Stimulated activated CD4-positive, alpha-beta T cell treated with anti-CD3 and anti-CD28 coated beads, Interleukin-4, amount 100 ng/mL, for 1 hour (primary cell): ENCODE data around the gene MRGPRF.
"Not testable (repeated sequence)": the region's sequence is repeated elsewhere in the genome, so short reads cannot be mapped to it uniquely, and the experiment has no call there.

Source experiments
- DNase-seq: peaks from one replicate; pipeline ENCODE4 v3.0.0-alpha.2; 2020

The MRGPRF gene

DNA sequence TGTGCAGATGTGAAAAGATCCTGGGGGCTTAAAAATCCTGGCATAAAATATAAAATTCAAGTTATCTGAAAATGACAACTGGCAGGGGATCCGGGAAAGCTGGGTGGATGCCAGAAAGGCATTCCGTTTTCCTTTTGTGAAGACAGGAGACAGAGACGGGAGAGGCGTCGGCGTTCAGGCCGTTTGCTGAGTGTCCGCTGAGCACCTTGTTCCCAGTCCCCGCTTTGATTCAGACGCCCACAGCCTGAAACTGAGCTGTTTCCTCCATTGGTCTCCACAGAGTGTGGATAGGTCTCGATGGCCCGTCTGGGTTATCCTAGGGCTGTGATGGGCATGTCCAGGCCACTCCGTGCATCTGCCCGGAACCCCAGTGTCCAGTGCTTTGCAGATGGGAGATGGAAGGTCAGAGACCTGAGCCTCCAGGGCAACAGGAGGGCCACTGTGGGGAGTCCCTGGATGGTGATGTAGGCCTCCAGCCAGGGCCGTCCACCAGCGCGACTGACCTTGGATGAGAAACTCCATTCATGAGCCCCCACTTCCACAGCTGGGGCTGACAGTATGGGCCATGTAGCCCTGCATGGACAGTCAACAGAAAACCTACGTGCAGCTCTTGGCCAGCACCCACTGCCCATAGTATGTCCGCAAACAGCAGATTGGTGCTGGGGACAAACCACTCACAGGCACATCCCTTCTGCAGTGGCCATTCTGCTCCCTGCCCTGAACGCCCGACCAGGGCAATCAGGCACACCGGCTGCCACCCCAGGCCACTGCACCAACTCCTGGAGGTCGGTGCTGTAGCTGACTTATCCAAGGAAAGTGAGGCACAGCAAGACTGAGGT, 11.6 kb downstream of the MRGPRF start:
- no peak for DNase-seq

GRCh38 chr11:69000831-69001242, 12.2 kb downstream of the MRGPRF start:
- no peak for DNase-seq

GRCh38 chr11:69000391-69000790, 12.7 kb downstream of the MRGPRF start:
- no peak for DNase-seq

DNA sequence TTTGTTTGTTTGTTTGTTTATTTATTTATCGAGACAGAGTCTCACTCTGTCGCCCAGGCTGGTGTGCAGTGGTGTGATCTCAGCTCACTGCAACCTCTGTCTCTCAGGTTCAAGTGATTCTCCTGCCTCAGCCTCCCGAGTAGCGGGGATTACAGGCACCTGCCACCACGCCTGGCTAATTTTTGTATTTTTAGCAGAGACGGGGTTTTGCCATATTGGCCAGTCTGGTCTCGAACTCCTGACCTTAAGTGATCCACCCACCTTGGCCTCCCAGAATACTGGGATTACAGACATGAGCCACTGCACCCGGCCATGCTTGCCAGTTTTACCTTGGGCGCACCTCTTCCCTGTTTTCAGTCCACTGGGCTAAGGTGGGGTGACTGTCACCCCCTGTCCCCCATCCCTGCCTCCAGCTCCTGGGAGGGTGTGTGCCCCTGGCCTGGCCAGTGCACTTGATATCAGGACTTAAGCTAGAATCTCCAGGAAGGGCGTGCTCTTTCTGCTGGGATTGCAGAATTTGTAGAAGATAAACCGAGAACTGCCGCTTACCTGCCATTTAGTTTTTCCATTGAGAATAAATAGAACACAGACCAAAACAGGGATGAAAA, 13.2 kb downstream of the MRGPRF start:
- DNase-seq = not testable (repeated sequence)

GRCh38 chr11:68999093-68999747, 13.8 kb downstream of the MRGPRF start:
- no peak for DNase-seq

DNA sequence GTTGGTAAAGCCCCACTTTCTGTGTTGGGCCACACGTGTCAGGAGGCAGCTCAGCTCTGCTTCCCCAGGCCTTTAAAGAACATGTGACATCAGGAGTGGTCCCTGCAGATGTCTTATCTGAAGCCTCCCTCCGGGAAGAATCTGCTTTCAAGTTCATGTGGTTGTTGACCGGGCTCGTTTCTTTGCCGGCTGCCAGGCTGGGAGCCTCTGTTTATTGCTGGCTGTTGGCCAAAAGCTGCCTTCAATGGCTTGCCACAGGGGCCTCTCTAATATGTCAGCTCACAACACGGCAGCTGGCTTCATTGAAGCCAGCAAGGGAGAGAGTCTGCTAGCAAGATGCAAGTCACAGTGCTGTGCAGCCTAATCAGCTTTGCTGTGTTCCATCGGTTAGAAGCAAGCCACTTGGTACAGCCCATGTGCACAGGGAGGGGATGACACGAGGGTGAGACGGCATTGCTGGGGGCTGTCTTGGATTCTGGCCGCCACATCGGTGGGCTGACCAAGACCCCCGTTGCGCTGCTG, 14.6 kb downstream of the MRGPRF start:
- DNase-seq = no peak

- no peak for DNase-seq
Measured at GRCh38 chr11:68997995-68998348, 15.1 kb downstream of the MRGPRF start.

- no peak for DNase-seq
Measured at GRCh38 chr11:68997124-68997994, 15.7 kb downstream of the MRGPRF start.

- no peak for DNase-seq
Measured at GRCh38 chr11:68996376-68997123, 16.5 kb downstream of the MRGPRF start.

GRCh38 chr11:68994894-68995285, 18.2 kb downstream of the MRGPRF start:
- no peak for DNase-seq

- DNase-seq = no peak
Measured at GRCh38 chr11:68994161-68994893, 18.7 kb downstream of the MRGPRF start.

DNA sequence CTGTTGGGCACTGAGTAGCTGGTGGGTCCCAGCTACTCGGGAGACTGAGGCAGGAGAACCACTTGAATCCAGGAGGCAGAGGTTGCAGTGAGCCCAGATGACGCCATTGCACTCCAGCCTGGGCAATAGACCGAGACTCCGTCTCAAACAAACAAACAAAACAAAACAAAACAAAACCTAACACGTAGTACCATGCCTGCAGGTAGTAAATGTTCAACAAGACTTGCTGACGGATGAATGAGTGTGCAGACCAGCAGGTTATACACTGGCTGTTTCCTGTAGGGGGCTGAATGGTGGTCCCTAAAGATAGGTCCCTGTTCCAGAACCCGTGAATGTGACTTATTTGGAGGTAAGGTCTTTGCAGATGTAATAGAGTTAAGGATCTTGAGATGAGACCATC, 19.5 kb downstream of the MRGPRF start:
- DNase-seq = no peak

DNA sequence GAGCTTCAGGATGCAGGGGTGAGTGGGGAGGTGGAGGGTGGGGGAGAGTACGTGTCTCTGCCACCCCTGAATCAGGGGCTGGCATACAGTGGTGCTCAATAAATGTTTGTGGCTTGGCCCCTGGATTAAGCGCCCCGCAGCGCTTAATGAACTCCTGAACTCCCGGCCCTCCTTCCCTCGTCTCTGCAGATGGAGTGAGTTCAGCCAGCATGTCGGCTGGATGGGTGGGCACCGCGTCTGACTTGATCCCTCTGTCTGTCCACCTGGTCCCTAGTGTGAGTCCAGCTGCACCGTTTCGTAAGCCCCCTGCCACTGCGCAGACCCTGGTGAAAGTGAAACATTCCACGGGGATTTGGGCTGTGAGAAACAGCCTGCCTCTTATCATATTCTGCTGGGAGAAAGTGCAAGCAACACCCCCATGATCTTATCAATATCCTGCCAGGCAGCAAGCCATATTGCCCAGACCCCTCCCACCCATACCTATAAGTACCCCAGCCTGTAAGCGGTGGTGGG, 20.2 kb downstream of the MRGPRF start:
- DNase-seq = no peak

DNA sequence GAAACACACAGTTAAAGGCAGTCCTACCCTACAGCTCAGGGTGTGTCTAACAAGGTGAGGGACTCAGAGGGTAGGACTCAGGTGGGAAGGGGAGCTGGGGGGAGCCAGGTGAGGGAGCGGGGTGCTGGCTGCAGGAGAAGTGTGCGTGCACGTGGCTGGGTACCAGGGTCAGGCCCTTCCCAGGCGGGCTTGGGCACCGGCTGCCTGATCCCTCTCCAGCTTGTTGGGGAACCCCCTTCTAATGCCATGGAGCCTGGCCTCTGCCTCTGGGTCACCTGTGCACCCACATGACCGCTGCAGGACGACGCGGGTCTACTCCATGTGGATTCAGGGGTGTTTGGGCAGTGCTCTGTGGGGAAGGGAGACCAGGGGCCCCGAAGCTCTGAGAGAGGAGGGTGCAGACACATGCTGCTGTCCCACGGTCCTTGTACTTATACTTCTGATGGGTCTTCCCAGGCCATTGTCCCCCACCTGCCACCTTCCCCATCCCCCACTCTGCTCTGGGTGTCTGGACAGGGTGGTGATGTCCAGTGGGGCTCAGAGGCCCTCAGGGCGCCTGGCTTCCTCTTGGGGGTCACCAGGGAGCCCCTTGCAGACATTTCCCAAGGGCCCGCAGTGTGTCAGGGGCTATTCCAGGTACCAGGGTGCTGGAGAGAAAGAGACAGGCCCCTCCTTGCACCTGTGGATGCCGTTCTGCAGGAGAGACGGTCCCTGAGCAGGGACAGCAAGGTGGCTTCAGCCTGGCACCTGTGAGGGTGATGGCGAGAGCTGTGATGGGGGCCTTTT, 21.9 kb downstream of the MRGPRF start:
- DNase-seq = no peak

GRCh38 chr11:68989936-68990606, 23.0 kb downstream of the MRGPRF start:
- DNase-seq = no peak

DNA sequence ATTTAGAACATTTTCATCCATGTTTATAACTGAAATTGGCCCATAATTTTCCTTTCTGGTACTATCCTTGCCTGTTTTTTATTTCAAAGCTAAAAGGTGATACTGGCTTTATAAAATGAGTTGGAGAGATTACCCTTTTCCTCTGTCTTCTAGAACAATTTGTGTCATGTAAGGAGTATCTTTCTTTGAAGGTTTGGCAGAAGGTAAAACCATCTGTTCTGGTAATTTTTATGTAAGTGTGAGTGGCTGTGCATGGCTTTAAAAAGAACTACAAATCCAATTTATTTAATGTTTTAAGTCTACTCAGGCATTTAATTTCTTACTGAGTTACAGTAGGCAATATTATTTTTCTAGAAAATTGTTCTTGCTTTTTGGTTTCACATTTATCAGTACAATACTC, 24.6 kb downstream of the MRGPRF start:
- DNase-seq = no peak

DNA sequence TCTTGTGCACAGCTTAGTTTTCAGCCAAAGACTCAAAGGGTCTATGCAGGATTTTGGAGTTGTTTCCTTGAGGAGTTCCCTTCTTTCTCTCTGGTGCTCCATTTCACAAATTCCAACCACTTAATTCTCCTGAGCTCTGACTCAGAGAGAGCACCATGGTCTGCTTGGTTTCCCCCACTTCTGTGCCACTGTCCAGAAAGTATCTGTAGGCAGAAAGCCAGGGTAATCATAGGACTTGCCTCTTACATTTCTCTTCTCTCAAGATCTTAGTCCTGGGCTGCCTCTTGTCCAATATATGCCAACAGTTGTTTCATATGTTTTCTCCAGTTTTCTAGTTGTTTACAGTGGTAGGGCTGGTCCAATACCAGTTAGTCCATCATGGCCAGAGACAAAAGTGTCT, 25.8 kb downstream of the MRGPRF start:
- no peak for DNase-seq

DNA sequence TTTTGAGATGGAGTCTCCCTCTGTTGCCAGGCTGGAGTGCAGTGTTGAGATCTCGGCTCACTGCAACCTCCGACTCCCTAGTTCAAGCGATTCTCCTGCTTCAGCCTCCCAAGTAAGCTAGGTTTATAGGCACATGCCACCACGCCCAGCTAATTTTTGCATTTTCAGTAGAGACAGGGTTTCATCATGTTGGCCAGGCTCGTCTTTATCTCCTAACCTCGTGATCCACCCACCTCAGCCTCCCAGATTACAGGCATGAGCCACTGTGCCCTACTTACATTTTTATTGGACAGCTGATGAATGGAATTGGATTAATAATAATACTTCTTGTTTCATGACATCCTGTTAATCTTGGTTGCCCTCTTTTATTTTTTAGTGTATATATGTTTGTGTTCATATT, 29.2 kb downstream of the MRGPRF start:
- no peak for DNase-seq

GRCh38 chr11:68982134-68982533, 30.9 kb downstream of the MRGPRF start:
- no peak for DNase-seq

DNA sequence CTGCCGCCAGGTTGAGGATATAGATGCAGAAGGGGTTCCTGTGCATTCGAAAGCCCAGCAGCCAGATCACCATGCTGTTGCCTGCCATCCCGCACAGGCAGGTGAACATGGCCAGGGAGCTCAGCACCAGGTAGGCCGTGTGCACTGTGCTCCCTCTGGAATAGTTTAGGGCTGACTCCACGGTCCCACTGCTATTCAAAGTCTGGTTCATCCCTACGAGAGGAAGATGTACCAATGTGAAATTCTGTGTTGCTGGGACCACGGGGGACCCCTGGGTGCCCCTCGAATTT, 32.3 kb downstream of the MRGPRF start, which contains the start of gene MRGPRD:
Gene MRGPRD (minus strand): TSS at position 211 of the 290 bp plus-strand sequence. CDS start 0 bp downstream, at position 211.
- DNase-seq = no peak
